HCT116 (cell line): Measurements from ENCODE around the gene FAM13C. TPM values are rescaled to one million over a fixed set of nuclear protein-coding genes. Genes with fewer than 3 reads are reported as not detected.

Source experiments
- ATAC-seq: fragments of 200-7000 bp; cut with Tn5 transposase; 2 replicates; pipeline ENCODE4 v1.9.1; 2020; ENCODE audit warnings: mild to moderate bottlenecking, moderate library complexity
- BruUV-seq: library from RNA; stranded (reverse); fragments of 400-500 nt; replicated peaks from 2 replicates; lab custom pipeline; 2021; lab: Mats Ljungman, UMichigan
- CTCF ChIA-PET: fragments of 300-600 bp; sonication (Branson Sonifier 250); formaldehyde crosslinking; loops from one replicate; lab custom pipeline; 2021; ENCODE audit warnings: antibody characterized with exemption; lab: Charles Lee
- POLR2A ChIA-PET: fragments of 300-600, 350-600 bp; sonication (Branson Sonifier 250); formaldehyde crosslinking; loops from one replicate; lab custom pipeline; 2021; ENCODE audit warnings: antibody characterized with exemption; lab: Charles Lee
- RAD21 ChIA-PET, 2 experiments: fragments of 300-600 bp; sonication (Branson Sonifier 250); formaldehyde crosslinking; loops; one replicate each; lab custom pipeline; 2023; ENCODE audit warnings: low total read pairs in 2 of 2; ENCODE audit not compliant: uncharacterized antibody in 2 of 2, unreplicated experiment in 2 of 2, low non-redundant PET in 1 of 2; lab: Charles Lee
- DNase-seq: peaks from one replicate; pipeline ENCODE4 v3.0.0-alpha.2; 2010; ENCODE audit warnings: low read depth, low spot score
- H2AFZ ChIP-seq: fragments of 200-600 bp; shearing (Covaris generic), sonication (generic); 2 replicates; pipeline ENCODE4 v1.6.1; 2017; ENCODE audit warnings: low read depth, mixed run types, mixed read lengths, antibody characterized with exemption, low read length; ENCODE audit not compliant: poor library complexity, severe bottlenecking
- H3K27ac ChIP-seq: 2 replicates; pipeline ENCODE4 v1.5.1; 2012; ENCODE audit warnings: low read depth, low read length
- H3K27me3 ChIP-seq: fragments of 200-600 bp; sonication (generic); 2 replicates; pipeline ENCODE4 v1.6.1; 2016; ENCODE audit warnings: mixed run types, low read length, mixed read lengths; ENCODE audit not compliant: insufficient read depth
- H3K36me3 ChIP-seq, 2 experiments: fragments of 200-500 bp in 1 of 2; fragments of 200-600 bp in 1 of 2; sonication (Bioruptor generic) in 1 of 2; sonication (generic) in 1 of 2; 2 replicates each; pipeline versions ENCODE4 v1.5.1 to v1.6.1; 2014 to 2016; ENCODE audit warnings: low read length in 2 of 2, inconsistent platforms in 1 of 2, mixed read lengths in 1 of 2, mixed run types in 1 of 2; ENCODE audit not compliant: insufficient read depth in 2 of 2, control insufficient read depth in 1 of 2
- H3K4me1 ChIP-seq, 2 experiments: fragments of 200-600 bp in 1 of 2; sonication (generic) in 1 of 2; 2 replicates each; pipeline versions ENCODE4 v1.5.1 to v1.6.1; 2012 to 2017; ENCODE audit warnings: low read length in 2 of 2, inconsistent platforms in 1 of 2, mild to moderate bottlenecking in 1 of 2, mixed read lengths in 1 of 2, mixed run types in 1 of 2, moderate library complexity in 1 of 2; ENCODE audit not compliant: insufficient read depth in 2 of 2, control insufficient read depth in 1 of 2
- H3K4me2 ChIP-seq: fragments of 200-600 bp; sonication (generic); 2 replicates; pipeline ENCODE4 v1.6.1; 2017; ENCODE audit warnings: mixed run types, low read length, mixed read lengths
- H3K4me3 ChIP-seq, 2 experiments: fragments of 200-600 bp in 1 of 2; sonication (generic) in 1 of 2; replicated peaks in 1 of 2; 2 replicates each; pipeline ENCODE4 v1.5.1; 2011 to 2016; ENCODE audit warnings: low read length in 2 of 2, control low read depth in 1 of 2, low read depth in 1 of 2, mild to moderate bottlenecking in 1 of 2, mixed read lengths in 1 of 2, mixed run types in 1 of 2
- H3K79me2 ChIP-seq: fragments of 200-600 bp; sonication (generic); 2 replicates; pipeline ENCODE4 v1.6.1; 2017; ENCODE audit warnings: mild to moderate bottlenecking, mixed run types, low read length, moderate library complexity, mixed read lengths; ENCODE audit not compliant: insufficient read depth
- H3K9ac ChIP-seq: fragments of 200-600 bp; sonication (generic); 2 replicates; pipeline ENCODE4 v1.6.1; 2016; ENCODE audit warnings: low read length, mixed read lengths
- H3K9me2 ChIP-seq: fragments of 200-600 bp; sonication (generic), shearing (Covaris generic); 2 replicates; pipeline ENCODE4 v1.6.1; 2017; ENCODE audit warnings: mixed run types, mild to moderate bottlenecking, moderate library complexity; ENCODE audit not compliant: insufficient read depth
- H3K9me3 ChIP-seq, 2 experiments: fragments of 200-500 bp in 1 of 2; fragments of 200-600 bp in 1 of 2; sonication (Bioruptor generic) in 1 of 2; sonication (generic) in 1 of 2; 2 replicates each; pipeline ENCODE4 v1.6.1; 2014 to 2017; ENCODE audit warnings: low read length in 2 of 2, mixed read lengths in 2 of 2, inconsistent platforms in 1 of 2, low read depth in 1 of 2, mild to moderate bottlenecking in 1 of 2, mixed run types in 1 of 2, moderate library complexity in 1 of 2; ENCODE audit not compliant: control insufficient read depth in 1 of 2, insufficient read depth in 1 of 2
- H4K20me1 ChIP-seq: fragments of 200-600 bp; sonication (generic), shearing (Covaris generic); 2 replicates; pipeline ENCODE4 v1.6.1; 2017; ENCODE audit warnings: mixed run types, mild to moderate bottlenecking, moderate library complexity; ENCODE audit not compliant: insufficient read depth
- EGR1 ChIP-seq: IDR thresholded peaks from 2 replicates; pipeline ENCODE4 v1.6.1; 2012; ENCODE audit warnings: low read depth
- ELF1 ChIP-seq: IDR thresholded peaks from 2 replicates; pipeline ENCODE4 v1.6.1; 2012; ENCODE audit warnings: low read depth, borderline replicate concordance
- EZH2 ChIP-seq: fragments of 200-600 bp; sonication (generic); IDR thresholded peaks from 2 replicates; pipeline ENCODE4 v1.6.1; 2017; ENCODE audit warnings: antibody characterized with exemption, mixed run types
- EZH2phosphoT487 ChIP-seq: fragments of 200-600 bp; IDR thresholded peaks from 2 replicates; pipeline ENCODE4 v1.6.1; 2018; ENCODE audit warnings: antibody characterized with exemption, borderline replicate concordance
- SRF ChIP-seq: IDR thresholded peaks from 2 replicates; pipeline ENCODE4 v1.6.1; 2012; ENCODE audit warnings: low read depth
- TCF7L2 ChIP-seq: IDR thresholded peaks from 2 replicates; pipeline ENCODE4 v1.7.0; 2011; ENCODE audit warnings: borderline replicate concordance, inconsistent platforms; ENCODE audit not compliant: insufficient read depth, insufficient read length; ENCODE audit errors: extremely low read depth
- ZFX ChIP-seq: fragments of 450-650 bp; IDR thresholded peaks from 2 replicates; pipeline ENCODE4 v1.6.1; 2017
- ZNF274 ChIP-seq: fragments of 200-500 bp; sonication (Bioruptor generic); IDR thresholded peaks from 2 replicates; pipeline ENCODE4 v1.6.1; 2014; ENCODE audit warnings: mild to moderate bottlenecking, low read depth, low read length, inconsistent platforms
- intact Hi-C: fragments of 100-400 bp; cut with micrococcal nuclease; formaldehyde crosslinking; loops from 2 replicates; pipeline ENCODE4 v1.10.0; 2022
- total RNA-seq: library from RNA; stranded (reverse); gene quantifications from one replicate; pipeline ENCODE4 v1.2.1, GENCODE V29; 2021; ENCODE audit not compliant: unreplicated experiment
- TF ChIP-seq, protein P1 (sequence below): IDR thresholded peaks from 2 replicates; pipeline ENCODE4 v1.6.1; 2012; ENCODE audit warnings: low read depth
- TF ChIP-seq, protein P2 (sequence below), 3 experiments: fragments of 200-600 bp in 1 of 3; sonication (generic) in 1 of 3; IDR thresholded peaks in 2 of 3; conservative IDR thresholded peaks in 1 of 3; 2 replicates each; pipeline ENCODE4 v1.5.1; 2012 to 2017; ENCODE audit warnings: low read depth in 2 of 3, low read length in 2 of 3, antibody characterized with exemption in 1 of 3, borderline replicate concordance in 1 of 3, control low read depth in 1 of 3, mild to moderate bottlenecking in 1 of 3, mixed read lengths in 1 of 3, mixed run types in 1 of 3, moderate library complexity in 1 of 3; ENCODE audit not compliant: insufficient read depth in 1 of 3

FAM13C gene
- total RNA-seq, 1 experiment from 2014 or later: 0.42 TPM

DNA sequence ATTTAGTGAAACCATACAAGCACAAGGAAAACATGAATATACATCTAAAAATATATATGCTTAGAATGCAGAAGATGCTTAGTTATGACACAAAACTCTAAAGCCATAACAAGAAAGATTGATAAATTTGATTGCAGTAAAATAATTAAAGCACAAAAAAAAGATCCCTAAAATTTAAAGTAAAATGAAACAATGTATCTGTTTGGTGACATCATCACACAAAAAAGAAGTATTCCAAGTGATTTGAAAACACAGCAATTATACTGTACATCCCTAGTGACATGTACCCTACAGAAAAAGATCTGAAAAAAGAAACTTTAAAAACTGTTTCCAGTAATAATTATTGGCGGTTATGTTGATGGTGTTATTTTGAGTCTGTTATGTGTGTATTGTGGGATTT, 148.2 kb downstream of the FAM13C start:
- Histone ChIP-seq H4K20me1 (no peaks in the 10 kb centered on the region), H3K36me3 (no peaks in the 10 kb centered on the region), H3K27me3 (no peaks in the 10 kb centered on the region), H3K9ac (no peak overlapping the region), H3K79me2 (no peaks in the 10 kb centered on the region), H3K27ac (no peak overlapping the region), H2AFZ (no peak overlapping the region), H3K9me3 (no peaks in the 10 kb centered on the region), H3K4me2 (no peak overlapping the region), H3K4me1 (no peaks in the 10 kb centered on the region), H3K9me2 (no peaks in the 10 kb centered on the region), H3K4me3 (no peak overlapping the region)
- no TSS peak for BruUV-seq
- no peak for ATAC-seq
- DNase-seq: no peak
- TF ChIP-seq, protein P1, sequence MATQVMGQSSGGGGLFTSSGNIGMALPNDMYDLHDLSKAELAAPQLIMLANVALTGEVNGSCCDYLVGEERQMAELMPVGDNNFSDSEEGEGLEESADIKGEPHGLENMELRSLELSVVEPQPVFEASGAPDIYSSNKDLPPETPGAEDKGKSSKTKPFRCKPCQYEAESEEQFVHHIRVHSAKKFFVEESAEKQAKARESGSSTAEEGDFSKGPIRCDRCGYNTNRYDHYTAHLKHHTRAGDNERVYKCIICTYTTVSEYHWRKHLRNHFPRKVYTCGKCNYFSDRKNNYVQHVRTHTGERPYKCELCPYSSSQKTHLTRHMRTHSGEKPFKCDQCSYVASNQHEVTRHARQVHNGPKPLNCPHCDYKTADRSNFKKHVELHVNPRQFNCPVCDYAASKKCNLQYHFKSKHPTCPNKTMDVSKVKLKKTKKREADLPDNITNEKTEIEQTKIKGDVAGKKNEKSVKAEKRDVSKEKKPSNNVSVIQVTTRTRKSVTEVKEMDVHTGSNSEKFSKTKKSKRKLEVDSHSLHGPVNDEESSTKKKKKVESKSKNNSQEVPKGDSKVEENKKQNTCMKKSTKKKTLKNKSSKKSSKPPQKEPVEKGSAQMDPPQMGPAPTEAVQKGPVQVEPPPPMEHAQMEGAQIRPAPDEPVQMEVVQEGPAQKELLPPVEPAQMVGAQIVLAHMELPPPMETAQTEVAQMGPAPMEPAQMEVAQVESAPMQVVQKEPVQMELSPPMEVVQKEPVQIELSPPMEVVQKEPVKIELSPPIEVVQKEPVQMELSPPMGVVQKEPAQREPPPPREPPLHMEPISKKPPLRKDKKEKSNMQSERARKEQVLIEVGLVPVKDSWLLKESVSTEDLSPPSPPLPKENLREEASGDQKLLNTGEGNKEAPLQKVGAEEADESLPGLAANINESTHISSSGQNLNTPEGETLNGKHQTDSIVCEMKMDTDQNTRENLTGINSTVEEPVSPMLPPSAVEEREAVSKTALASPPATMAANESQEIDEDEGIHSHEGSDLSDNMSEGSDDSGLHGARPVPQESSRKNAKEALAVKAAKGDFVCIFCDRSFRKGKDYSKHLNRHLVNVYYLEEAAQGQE: no peak
- TF ChIP-seq EGR1 (no peak), ELF1 (no peak), EZH2phosphoT487 (no peak), ZFX (no peak), TCF7L2 (no peak), EZH2 (no peak), ZNF274 (no peak), SRF (no peak)
- TF ChIP-seq, protein P2, sequence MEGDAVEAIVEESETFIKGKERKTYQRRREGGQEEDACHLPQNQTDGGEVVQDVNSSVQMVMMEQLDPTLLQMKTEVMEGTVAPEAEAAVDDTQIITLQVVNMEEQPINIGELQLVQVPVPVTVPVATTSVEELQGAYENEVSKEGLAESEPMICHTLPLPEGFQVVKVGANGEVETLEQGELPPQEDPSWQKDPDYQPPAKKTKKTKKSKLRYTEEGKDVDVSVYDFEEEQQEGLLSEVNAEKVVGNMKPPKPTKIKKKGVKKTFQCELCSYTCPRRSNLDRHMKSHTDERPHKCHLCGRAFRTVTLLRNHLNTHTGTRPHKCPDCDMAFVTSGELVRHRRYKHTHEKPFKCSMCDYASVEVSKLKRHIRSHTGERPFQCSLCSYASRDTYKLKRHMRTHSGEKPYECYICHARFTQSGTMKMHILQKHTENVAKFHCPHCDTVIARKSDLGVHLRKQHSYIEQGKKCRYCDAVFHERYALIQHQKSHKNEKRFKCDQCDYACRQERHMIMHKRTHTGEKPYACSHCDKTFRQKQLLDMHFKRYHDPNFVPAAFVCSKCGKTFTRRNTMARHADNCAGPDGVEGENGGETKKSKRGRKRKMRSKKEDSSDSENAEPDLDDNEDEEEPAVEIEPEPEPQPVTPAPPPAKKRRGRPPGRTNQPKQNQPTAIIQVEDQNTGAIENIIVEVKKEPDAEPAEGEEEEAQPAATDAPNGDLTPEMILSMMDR (IDR thresholded peaks at IDR 0.05 in 2 of 3, conservative IDR thresholded peaks at IDR 0.05 in 1 of 3; ENCODE audit: borderline replicate concordance in 1 of 3, insufficient read depth in 1 of 3, low read depth in 2 of 3, low read length in 2 of 3): no peak
- ChIA-PET RAD21 (no interaction called here), CTCF (interaction anchor here (0.7 kb wide), 1 partner anchor 262 kb away, joined by 3 read pairs; no protein-coding TSS in a partner anchor), POLR2A (no interaction called here)
- intact Hi-C loops: no loop called here
